K562 (cell line): ENCODE data around the gene SRRD. TPM values are rescaled to one million over a fixed set of nuclear protein-coding genes. Genes with fewer than 3 reads are reported as not detected.

Experiments used
- ATAC-seq: fragments of 200-7000 bp; cut with Tn5 transposase; 3 replicates; pipeline ENCODE4 v1.9.1; 2020; ENCODE audit warnings: moderate library complexity
- BruUV-seq: library from RNA; stranded (reverse); fragments of 400-500 nt; replicated peaks from 2 replicates; lab custom pipeline; 2021; lab: Mats Ljungman, UMichigan
- CTCF ChIA-PET: fragments of 300-600 bp; formaldehyde crosslinking; extraction: SDS; loops from one replicate; lab custom pipeline; 2021; ENCODE audit warnings: low intra/inter-chr PET ratio; lab: Yijun Ruan, JAX
- POLR2A ChIA-PET: fragments of 300-600, 350-650 bp; sonication (Branson Sonifier 250); formaldehyde crosslinking; extraction: SDS; loops from one replicate; lab custom pipeline; 2021; ENCODE audit warnings: antibody characterized with exemption, inconsistent platforms; lab: Yijun Ruan, JAX
- DNase-seq, 4 experiments: peaks; one replicate each; pipeline versions ENCODE4 v3.0.0 to v3.0.0-alpha.2; 2011 to 2018; ENCODE audit warnings: low spot score in 3 of 4, mixed read lengths in 3 of 4; ENCODE audit errors: extremely low read depth in 1 of 4
- FAIRE-seq: peaks from 2 replicates; lab custom pipeline; 2011; peaks lifted over from hg19 to GRCh38; lab: Jason Lieb, UNC
- H2AFZ ChIP-seq: 2 replicates; pipeline ENCODE4 v1.6.0; 2011; ENCODE audit warnings: low read depth, low read length, control low read depth, inconsistent platforms
- H3K27ac ChIP-seq: fragments of 200-600 bp; 3 replicates; pipeline ENCODE4 v1.8.0; 2011; ENCODE audit warnings: low read depth, mild to moderate bottlenecking, control low read depth, inconsistent platforms, low read length, moderate library complexity, mixed read lengths; ENCODE audit errors: extremely low read depth
- H3K27me3 ChIP-seq, 2 experiments: fragments of 300-600 bp in 1 of 2; 2 replicates in 1 of 2; 3 replicates in 1 of 2; pipeline versions ENCODE4 v1.6.0 to v1.8.0; 2011; ENCODE audit warnings: inconsistent platforms in 2 of 2, low read length in 2 of 2, mild to moderate bottlenecking in 1 of 2, mixed read lengths in 1 of 2, moderate library complexity in 1 of 2; ENCODE audit not compliant: control insufficient read depth in 2 of 2, insufficient read depth in 2 of 2
- H3K36me3 ChIP-seq: fragments of 300-600 bp; 3 replicates; pipeline ENCODE4 v1.8.0; 2011; ENCODE audit warnings: mild to moderate bottlenecking, low read length, inconsistent platforms; ENCODE audit not compliant: control insufficient read depth, insufficient read depth
- H3K4me1 ChIP-seq, 2 experiments: fragments of 200-600 bp in 1 of 2; replicated peaks in 1 of 2; 2 replicates in 1 of 2; 3 replicates in 1 of 2; pipeline versions ENCODE4 v1.5.1 to v1.8.0; 2011; ENCODE audit warnings: inconsistent platforms in 2 of 2, low read length in 2 of 2, mild to moderate bottlenecking in 1 of 2, mixed read lengths in 1 of 2, moderate library complexity in 1 of 2; ENCODE audit not compliant: control insufficient read depth in 2 of 2, insufficient read depth in 2 of 2
- H3K4me2 ChIP-seq: 2 replicates; pipeline ENCODE4 v1.6.1; 2011; ENCODE audit warnings: low read length, control low read depth, inconsistent platforms, mixed read lengths; ENCODE audit not compliant: insufficient read depth
- H3K4me3 ChIP-seq: fragments of 200-600 bp; sonication (generic), shearing (Covaris generic); 2 replicates; pipeline ENCODE4 v1.5.1; 2016; ENCODE audit warnings: control low read depth, inconsistent platforms
- H3K79me2 ChIP-seq: fragments of 200-600 bp; 3 replicates; pipeline ENCODE4 v1.8.0; 2011; ENCODE audit warnings: low read length, inconsistent platforms; ENCODE audit not compliant: control insufficient read depth, insufficient read depth
- H3K9ac ChIP-seq, 2 experiments: 2 replicates each; pipeline versions ENCODE4 v1.6.0 to v1.6.1; 2011; ENCODE audit warnings: low read depth in 2 of 2, low read length in 2 of 2, control low read depth in 1 of 2, inconsistent platforms in 1 of 2, mild to moderate bottlenecking in 1 of 2, mixed read lengths in 1 of 2; ENCODE audit not compliant: insufficient read depth in 1 of 2
- H3K9me1 ChIP-seq: one replicate; pipeline ENCODE4 v1.6.0; 2011; ENCODE audit warnings: inconsistent platforms, mild to moderate bottlenecking, low read length, moderate library complexity; ENCODE audit not compliant: control insufficient read depth, insufficient read depth
- H3K9me3 ChIP-seq: replicated peaks from 2 replicates; pipeline ENCODE4 v1.5.1; 2011; ENCODE audit warnings: low read depth, low read length, inconsistent platforms; ENCODE audit not compliant: control insufficient read depth, insufficient read depth
- H4K20me1 ChIP-seq: replicated peaks from 2 replicates; pipeline ENCODE4 v1.6.1; 2011; ENCODE audit warnings: low read length, inconsistent platforms, mixed read lengths; ENCODE audit not compliant: control insufficient read depth, insufficient read depth
- ZNF695 ChIP-seq: fragments of 450-650 bp; formaldehyde crosslinking; IDR thresholded peaks from 2 replicates; pipeline ENCODE4 v1.4.0; 2020; ENCODE audit warnings: mild to moderate bottlenecking, moderate library complexity
- WGBS: fragments of 100-300 bp; shearing (Covaris generic); methylation state at CpG from one replicate; pipeline ENCODE4 v1.1.6; 2016; ENCODE audit warnings: low coverage, mixed read lengths; ENCODE audit not compliant: insufficient coverage; ENCODE audit errors: missing lambda C conversion rate; 5-methylcytosine and 5-hydroxymethylcytosine counted together
- in situ Hi-C: fragments of 300-500 bp; cut with MboI; formaldehyde crosslinking; loops from 4 replicates; pipeline ENCODE4 v1.15.0; 2018; ENCODE audit warnings: inconsistent platforms, mixed read lengths
- intact Hi-C: fragments of 100-400 bp; cut with micrococcal nuclease; formaldehyde crosslinking; loops from 2 replicates; pipeline ENCODE4 v1.14.2; 2022
- polyA plus RNA-seq, 8 experiments: library from polyadenylated mRNA; depleted of rRNA in 4 of 8; stranded (reverse) in 5 of 8; unstranded in 3 of 8; fragments of >200 nt; fragmentation: Nextera tagmentation in 2 of 8; fragmentation: Illumina TruSeq in 1 of 8; extraction: Ambion mirVana in 2 of 8; extraction: Trizol in 1 of 8; gene quantifications; 2 replicates each; pipeline versions ENCODE4 v1.2.1 to v1.2.3, GENCODE V29; 2011 to 2014; ENCODE audit warnings: inconsistent platforms in 1 of 8, missing spikeins in 1 of 8
- total RNA-seq, 7 experiments: library from RNA; depleted of rRNA in 6 of 7; stranded (reverse); fragments of >200 nt in 6 of 7; fragmentation: Illumina TruSeq in 2 of 7; extraction: Trizol in 2 of 7; gene quantifications; 2 replicates each; pipeline versions ENCODE4 v1.2.1 to v1.2.3, GENCODE V29; 2011 to 2021; ENCODE audit warnings: low replicate concordance in 1 of 7
- TF ChIP-seq, protein P1 (sequence below): sonication (generic); formaldehyde crosslinking; IDR thresholded peaks from 2 replicates; pipeline ENCODE4 v1.8.1; 2023; ENCODE audit warnings: mild to moderate bottlenecking, missing genetic modification reagents

The SRRD gene
- total and polyA plus RNA-seq, 9 of the 15 experiments (the other 6 are each of a cell fraction or from before 2014, with no cell fraction given), result 4.9 to 59.4 (median 34.4) TPM

GRCh38 chr22:26477341-26477731 lies 6.3 kb upstream of the SRRD start:
- WGBS, result 14% methylated on average over 4 of the region's 4 CpGs
- BruUV-seq, result no TSS peak
- Histone ChIP-seq H3K79me2 (peaks cover 60% of the 10 kb centered on the region), H2AFZ (no peak overlapping the region), H3K9me1 (peaks cover 2% of the 10 kb centered on the region), H3K4me2 (peak overlapping the region; percentile 39), H4K20me1 (no peaks in the 10 kb centered on the region), H3K4me1 (peaks cover 7 to 36% of the 10 kb centered on the region in 2 experiments; a peak in 4 of 5 replicates), H3K27me3 (no peaks in the 10 kb centered on the region), H3K4me3 (no peak overlapping the region), H3K36me3 (peaks cover 61% of the 10 kb centered on the region; the same call in 2 of the 3 replicates), H3K9ac (peak overlapping the region in 1 of 2 experiments; percentile 41; a peak in 1 of 4 replicates), H3K9me3 (no peaks in the 10 kb centered on the region), H3K27ac (peak overlapping the region; percentile 2; the same call in 1 of the 3 replicates)
- POLR2A ChIA-PET, result interaction anchor here (0.8 to 1.0 kb wide), 2 partner anchors 9 to 13 kb away, joined by 3 read pairs; no protein-coding TSS in a partner anchor
- ATAC-seq (no peak), FAIRE-seq (no peak), DNase-seq (no peak)
- CTCF ChIA-PET, result no interaction called here
- intact Hi-C loops, result no loop called here
- TF ChIP-seq, protein P1, sequence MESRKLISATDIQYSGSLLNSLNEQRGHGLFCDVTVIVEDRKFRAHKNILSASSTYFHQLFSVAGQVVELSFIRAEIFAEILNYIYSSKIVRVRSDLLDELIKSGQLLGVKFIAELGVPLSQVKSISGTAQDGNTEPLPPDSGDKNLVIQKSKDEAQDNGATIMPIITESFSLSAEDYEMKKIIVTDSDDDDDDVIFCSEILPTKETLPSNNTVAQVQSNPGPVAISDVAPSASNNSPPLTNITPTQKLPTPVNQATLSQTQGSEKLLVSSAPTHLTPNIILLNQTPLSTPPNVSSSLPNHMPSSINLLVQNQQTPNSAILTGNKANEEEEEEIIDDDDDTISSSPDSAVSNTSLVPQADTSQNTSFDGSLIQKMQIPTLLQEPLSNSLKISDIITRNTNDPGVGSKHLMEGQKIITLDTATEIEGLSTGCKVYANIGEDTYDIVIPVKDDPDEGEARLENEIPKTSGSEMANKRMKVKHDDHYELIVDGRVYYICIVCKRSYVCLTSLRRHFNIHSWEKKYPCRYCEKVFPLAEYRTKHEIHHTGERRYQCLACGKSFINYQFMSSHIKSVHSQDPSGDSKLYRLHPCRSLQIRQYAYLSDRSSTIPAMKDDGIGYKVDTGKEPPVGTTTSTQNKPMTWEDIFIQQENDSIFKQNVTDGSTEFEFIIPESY (CRISPR knock-in tag), result no peak
- no peak for TF ChIP-seq ZNF695 (CRISPR knock-in tag)
- in situ Hi-C loops, result no loop called here
